ENCODE data around the gene DAGLA.

GRCh38 chr11:61730240-61730994 lies 50.2 kb downstream of the DAGLA start:
- TF ChIP-seq CTCF (IDR thresholded peaks at IDR 0.05) (no peak), EZH2 (IDR thresholded peaks at IDR 0.05; ENCODE audit: borderline replicate concordance, insufficient read depth, low read depth, low read length, poor library complexity, severe bottlenecking) (no peak)
